Measurements from ENCODE around the gene ADAP1. TPM values are rescaled to one million over a fixed set of nuclear protein-coding genes. Genes with fewer than 3 reads are reported as not detected.

The ADAP1 gene
- total RNA-seq, 2 donors from 2014 or later: 24.5 to 24.6 TPM

GRCh38 chr7:985915-986741, 31.6 kb upstream of the ADAP1 start:
- H3K27ac ChIP-seq: no peak overlapping the region
- H3K36me3 ChIP-seq: no peaks in the 10 kb centered on the region
- H3K4me1 ChIP-seq (ENCODE audit: control insufficient read depth in 1 of 2, low read depth in 2 of 2): no peaks in the 10 kb centered on the region
- no peak overlapping the region for H3K4me3 ChIP-seq
- TF ChIP-seq, protein P1, sequence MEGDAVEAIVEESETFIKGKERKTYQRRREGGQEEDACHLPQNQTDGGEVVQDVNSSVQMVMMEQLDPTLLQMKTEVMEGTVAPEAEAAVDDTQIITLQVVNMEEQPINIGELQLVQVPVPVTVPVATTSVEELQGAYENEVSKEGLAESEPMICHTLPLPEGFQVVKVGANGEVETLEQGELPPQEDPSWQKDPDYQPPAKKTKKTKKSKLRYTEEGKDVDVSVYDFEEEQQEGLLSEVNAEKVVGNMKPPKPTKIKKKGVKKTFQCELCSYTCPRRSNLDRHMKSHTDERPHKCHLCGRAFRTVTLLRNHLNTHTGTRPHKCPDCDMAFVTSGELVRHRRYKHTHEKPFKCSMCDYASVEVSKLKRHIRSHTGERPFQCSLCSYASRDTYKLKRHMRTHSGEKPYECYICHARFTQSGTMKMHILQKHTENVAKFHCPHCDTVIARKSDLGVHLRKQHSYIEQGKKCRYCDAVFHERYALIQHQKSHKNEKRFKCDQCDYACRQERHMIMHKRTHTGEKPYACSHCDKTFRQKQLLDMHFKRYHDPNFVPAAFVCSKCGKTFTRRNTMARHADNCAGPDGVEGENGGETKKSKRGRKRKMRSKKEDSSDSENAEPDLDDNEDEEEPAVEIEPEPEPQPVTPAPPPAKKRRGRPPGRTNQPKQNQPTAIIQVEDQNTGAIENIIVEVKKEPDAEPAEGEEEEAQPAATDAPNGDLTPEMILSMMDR (IDR thresholded peaks at IDR 0.05): no peak
- DNase-seq (ENCODE audit: low spot score) (no peak), ATAC-seq (ENCODE audit: insufficient number of reproducible peaks, low FRiP score, low read depth) (no peak)
- H3K27me3 ChIP-seq (replicated peaks; ENCODE audit: insufficient read depth): no peaks in the 10 kb centered on the region
- no peaks in the 10 kb centered on the region for H3K9me3 ChIP-seq

DNA sequence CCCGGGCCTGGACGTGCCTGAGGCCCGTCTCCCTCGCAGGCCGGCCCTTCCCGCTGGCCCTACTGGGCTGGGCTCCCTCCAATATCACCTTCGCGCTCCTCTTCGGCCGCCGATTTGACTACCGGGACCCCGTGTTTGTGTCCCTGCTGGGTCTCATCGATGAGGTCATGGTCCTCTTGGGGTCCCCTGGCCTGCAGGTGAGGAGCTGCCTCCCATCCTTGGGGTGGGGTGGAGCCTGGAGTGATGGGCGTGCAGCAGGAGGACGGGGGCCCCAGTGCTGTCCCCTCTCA, 30.6 kb upstream of the ADAP1 start:
- no peaks in the 10 kb centered on the region for H3K36me3 ChIP-seq
- no peak overlapping the region for H3K4me3 ChIP-seq
- TF ChIP-seq, protein P1 (IDR thresholded peaks at IDR 0.05): no peak
- ATAC-seq (ENCODE audit: insufficient number of reproducible peaks, low FRiP score, low read depth) (no peak), DNase-seq (ENCODE audit: low spot score) (no peak)
- H3K27me3 ChIP-seq (replicated peaks; ENCODE audit: insufficient read depth): no peaks in the 10 kb centered on the region
- H3K9me3 ChIP-seq: no peaks in the 10 kb centered on the region
- no peaks in the 10 kb centered on the region for H3K4me1 ChIP-seq (ENCODE audit: control insufficient read depth in 1 of 2, low read depth in 2 of 2)
- no peak overlapping the region for H3K27ac ChIP-seq

- Histone ChIP-seq H3K4me3 (no peak overlapping the region), H3K9me3 (no peaks in the 10 kb centered on the region), H3K36me3 (no peaks in the 10 kb centered on the region), H3K27ac (no peak overlapping the region), H3K4me1 (ENCODE audit: control insufficient read depth in 1 of 2, low read depth in 2 of 2) (no peaks in the 10 kb centered on the region), H3K27me3 (replicated peaks; ENCODE audit: insufficient read depth) (no peaks in the 10 kb centered on the region)
- ATAC-seq (ENCODE audit: insufficient number of reproducible peaks, low FRiP score, low read depth) (no peak), DNase-seq (ENCODE audit: low spot score) (no peak)
- TF ChIP-seq, protein P1 (IDR thresholded peaks at IDR 0.05): no peak
Observed at GRCh38 chr7:984361-985126, 30.1 kb upstream of the ADAP1 start.

- H3K27ac ChIP-seq: no peak overlapping the region
- H3K4me3 ChIP-seq: no peak overlapping the region
- TF ChIP-seq, protein P1 (IDR thresholded peaks at IDR 0.05): no peak
- H3K4me1 ChIP-seq (ENCODE audit: control insufficient read depth in 1 of 2, low read depth in 2 of 2): no peaks in the 10 kb centered on the region
- no peaks in the 10 kb centered on the region for H3K9me3 ChIP-seq
- no peaks in the 10 kb centered on the region for H3K36me3 ChIP-seq
- no peaks in the 10 kb centered on the region for H3K27me3 ChIP-seq (replicated peaks; ENCODE audit: insufficient read depth)
- ATAC-seq (ENCODE audit: insufficient number of reproducible peaks, low FRiP score, low read depth) (no peak), DNase-seq (ENCODE audit: low spot score) (no peak)
Observed at GRCh38 chr7:983616-984071, 29.2 kb upstream of the ADAP1 start.

DNA sequence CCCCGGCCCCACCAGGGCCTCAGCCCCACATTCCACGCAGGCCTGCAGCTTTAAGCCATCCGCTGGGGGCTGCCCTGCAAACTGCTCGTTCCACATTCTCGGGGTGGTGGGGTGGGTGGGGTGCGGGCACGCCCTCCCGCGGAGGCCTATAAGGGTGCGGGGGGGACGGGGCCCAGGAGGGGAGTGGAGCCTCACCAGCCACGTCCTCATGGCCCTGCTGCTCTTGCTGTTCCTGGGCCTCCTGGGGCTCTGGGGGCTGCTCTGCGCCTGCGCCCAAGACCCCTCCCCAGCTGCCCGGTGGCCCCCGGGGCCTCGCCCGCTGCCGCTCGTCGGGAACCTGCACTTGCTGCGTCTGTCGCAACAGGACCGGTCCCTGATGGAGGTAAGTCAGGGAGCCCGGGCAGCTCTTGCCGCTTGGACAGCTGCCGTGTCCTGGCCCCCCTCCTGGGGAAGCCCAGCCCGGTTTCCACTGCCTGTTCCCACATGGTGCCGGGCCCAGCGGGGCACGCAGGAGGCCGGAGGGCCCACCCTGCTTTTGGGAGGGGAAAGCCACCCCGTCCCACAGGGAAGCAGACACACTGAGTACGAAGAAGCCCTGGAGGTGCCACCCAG, 28.6 kb upstream of the ADAP1 start, which contains the start of gene CYP2W1:
CYP2W1 (plus strand) TSS at position 178 of the 612 bp plus-strand sequence; CDS start at position 209, 31 bp downstream.
- ATAC-seq (ENCODE audit: insufficient number of reproducible peaks, low FRiP score, low read depth): no peak
- TF ChIP-seq, protein P1 (IDR thresholded peaks at IDR 0.05): no peak
- H3K27ac ChIP-seq: no peak within 1 kb of the TSS
- H3K27me3 ChIP-seq (replicated peaks; ENCODE audit: insufficient read depth): no peaks in the 10 kb centered on the region
- H3K9me3 ChIP-seq: no peaks in the 10 kb centered on the region
- no peaks in the 10 kb centered on the region for H3K36me3 ChIP-seq
- no peak within 1 kb of the TSS for H3K4me3 ChIP-seq
- no peaks in the 10 kb centered on the region for H3K4me1 ChIP-seq (ENCODE audit: control insufficient read depth in 1 of 2, low read depth in 2 of 2)
- no peak for DNase-seq (ENCODE audit: low spot score)

Measured in thoracic aorta (tissue), 2 donors.